ENCODE data around the gene NALCN. TPM values are rescaled to one million over a fixed set of nuclear protein-coding genes. Genes with fewer than 3 reads are reported as not detected.

Gene NALCN
- total and polyA plus RNA-seq, 9 donors = 0.17 to 21.6 (median 1.4) TPM

GRCh38 chr13:101449790-101450748, 33.8 kb upstream of the NALCN start:
- Histone ChIP-seq H3K27me3 (no peaks in the 10 kb centered on the region), H3K4me1 (ENCODE audit: insufficient read depth) (peaks cover 6% of the 10 kb centered on the region), H3K9me3 (no peaks in the 10 kb centered on the region), H3K36me3 (no peaks in the 10 kb centered on the region), H3K27ac (no peak overlapping the region), H3K4me3 (no peak overlapping the region)
- TF ChIP-seq POLR2A (IDR thresholded peaks at IDR 0.05) = no peak
- no peak for DNase-seq
- intact Hi-C loops (cut with DNase I) = no loop called here
- WGBS, 3 donors = 22 to 30% (median 29%) methylated on average over 5 of the region's 5 CpGs

- Histone ChIP-seq H3K4me1 (ENCODE audit: insufficient read depth) (no peaks in the 10 kb centered on the region), H3K4me3 (no peak overlapping the region), H3K27me3 (no peaks in the 10 kb centered on the region), H3K36me3 (no peaks in the 10 kb centered on the region), H3K27ac (no peak overlapping the region), H3K9me3 (no peaks in the 10 kb centered on the region)
- DNase-seq = no peak
- WGBS, 3 donors = 67 to 70% (median 70%) methylated on average over 4 of the region's 4 CpGs
- intact Hi-C loops (cut with DNase I) = no loop called here
- TF ChIP-seq CTCF (IDR thresholded peaks at IDR 0.05) (no peak), EP300 (IDR thresholded peaks at IDR 0.05) (no peak), POLR2A (IDR thresholded peaks at IDR 0.05) (no peak)
Measured at GRCh38 chr13:101447852-101448251, 31.5 kb upstream of the NALCN start.

DNA sequence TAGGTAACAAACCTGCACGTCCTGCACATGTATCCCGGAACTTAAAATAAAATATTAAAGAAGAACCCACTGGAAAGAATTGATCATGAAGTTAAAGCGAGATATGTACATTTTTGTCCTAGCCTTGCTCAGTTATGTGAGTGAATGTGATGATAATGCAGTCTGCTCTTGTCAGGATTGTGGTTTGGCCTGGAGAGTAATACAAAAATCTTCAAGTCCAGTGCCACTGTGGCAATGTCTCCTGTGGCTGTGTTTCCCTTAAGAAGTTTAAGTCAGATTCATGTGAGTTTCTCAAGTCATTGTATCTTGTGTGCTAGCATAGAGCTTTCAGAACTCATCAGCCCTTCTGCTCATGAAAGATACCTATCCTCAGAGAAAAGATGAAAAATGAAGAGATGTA, 18.2 kb upstream of the NALCN start:
- Histone ChIP-seq H3K27ac (no peak overlapping the region), H3K27me3 (no peaks in the 10 kb centered on the region), H3K4me1 (ENCODE audit: insufficient read depth) (no peaks in the 10 kb centered on the region), H3K36me3 (no peaks in the 10 kb centered on the region), H3K9me3 (no peaks in the 10 kb centered on the region), H3K4me3 (no peak overlapping the region)
- TF ChIP-seq POLR2A (IDR thresholded peaks at IDR 0.05) (no peak), EP300 (IDR thresholded peaks at IDR 0.05) (no peak), CTCF (IDR thresholded peaks at IDR 0.05) (no peak)
- intact Hi-C loops (cut with DNase I) = no loop called here
- 93 to 94% (median 93%) methylated on average over 3 of the region's 3 CpGs for WGBS, 3 donors
- no peak for DNase-seq

- intact Hi-C loops (cut with DNase I) = no loop called here
- H3K36me3 ChIP-seq = no peaks in the 10 kb centered on the region
- H3K27ac ChIP-seq = no peak overlapping the region
- no peak for DNase-seq
- no peaks in the 10 kb centered on the region for H3K4me1 ChIP-seq (ENCODE audit: insufficient read depth)
- no peaks in the 10 kb centered on the region for H3K9me3 ChIP-seq
- TF ChIP-seq POLR2A (IDR thresholded peaks at IDR 0.05) = no peak
- no peak for TF ChIP-seq EP300 (IDR thresholded peaks at IDR 0.05)
- TF ChIP-seq CTCF (IDR thresholded peaks at IDR 0.05) = no peak
- no peaks in the 10 kb centered on the region for H3K27me3 ChIP-seq
- H3K4me3 ChIP-seq = no peak overlapping the region
Measured at GRCh38 chr13:101433895-101434294, 17.6 kb upstream of the NALCN start.

DNA sequence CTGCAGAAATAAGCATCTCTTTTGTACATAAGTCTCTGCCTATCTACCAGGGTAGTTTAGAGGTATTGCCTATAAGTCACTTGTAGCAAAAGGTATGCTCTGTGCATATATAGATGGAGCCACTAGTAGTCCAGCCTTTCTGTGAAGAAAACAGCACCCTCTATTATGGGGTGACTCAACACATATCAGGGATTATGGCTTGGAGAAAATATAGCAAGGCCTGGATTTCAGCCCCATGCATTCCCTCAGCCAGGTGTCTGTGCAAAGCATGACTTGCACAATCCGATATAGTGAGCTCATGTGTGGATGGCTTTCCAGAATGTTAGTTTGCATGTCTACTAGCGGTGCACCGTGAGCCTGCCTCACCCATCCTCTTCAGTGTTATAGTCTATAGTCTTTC, 13.4 kb upstream of the NALCN start:
- H3K36me3 ChIP-seq = no peaks in the 10 kb centered on the region
- no peaks in the 10 kb centered on the region for H3K9me3 ChIP-seq
- no peak overlapping the region for H3K4me3 ChIP-seq
- no peak for TF ChIP-seq CTCF (IDR thresholded peaks at IDR 0.05)
- no peak for TF ChIP-seq POLR2A (IDR thresholded peaks at IDR 0.05)
- no peak for TF ChIP-seq EP300 (IDR thresholded peaks at IDR 0.05)
- DNase-seq = no peak
- no peak overlapping the region for H3K27ac ChIP-seq
- H3K4me1 ChIP-seq (ENCODE audit: insufficient read depth) = no peaks in the 10 kb centered on the region
- 89 to 97% (median 93%) methylated on average over 3 of the region's 3 CpGs for WGBS, 3 donors
- intact Hi-C loops (cut with DNase I) = no loop called here
- no peaks in the 10 kb centered on the region for H3K27me3 ChIP-seq

Measured in ovary (tissue), 9 donors.